HepG2 (cell line): ENCODE measurements around the gene GPLD1. TPM values are rescaled to one million over a fixed set of nuclear protein-coding genes. Genes with fewer than 3 reads are reported as not detected.

Experiments used
- ATAC-seq: fragments of 200-7000 bp; cut with Tn5 transposase; 3 replicates; pipeline ENCODE4 v1.9.1; 2020; ENCODE audit warnings: mild to moderate bottlenecking, moderate library complexity
- BruUV-seq: library from RNA; stranded (reverse); fragments of 400-500 nt; replicated peaks from 2 replicates; lab custom pipeline; 2021; lab: Mats Ljungman, UMichigan
- CTCF ChIA-PET: fragments of 300-600 bp; formaldehyde crosslinking; extraction: SDS; loops from one replicate; lab custom pipeline; 2021; ENCODE audit warnings: low total read pairs, inconsistent platforms, low intra/inter-chr PET ratio; lab: Yijun Ruan, JAX
- POLR2A ChIA-PET: fragments of 350-600 bp; sonication (Branson Sonifier 250); formaldehyde crosslinking; loops from one replicate; lab custom pipeline; 2020; ENCODE audit warnings: antibody characterized with exemption, inconsistent platforms; lab: Yijun Ruan, JAX
- DNase-seq: peaks from one replicate; pipeline ENCODE4 v3.0.0-alpha.2; 2015; ENCODE audit warnings: low spot score
- FAIRE-seq: peaks from 3 replicates; lab custom pipeline; 2011; peaks lifted over from hg19 to GRCh38; lab: Jason Lieb, UNC
- H2AFZ ChIP-seq: one replicate; pipeline ENCODE4 v1.6.1; 2011; ENCODE audit warnings: low read length, inconsistent platforms
- H3K27ac ChIP-seq: fragments of 300-600 bp; 3 replicates; pipeline ENCODE4 v1.8.0; 2011; ENCODE audit warnings: mixed run types, mild to moderate bottlenecking, mixed read lengths, low read length, inconsistent platforms; ENCODE audit not compliant: insufficient read depth; ENCODE audit errors: extremely low read length
- H3K27me3 ChIP-seq, 2 experiments: fragments of 200-600 bp in 1 of 2; 2 replicates in 1 of 2; 3 replicates in 1 of 2; pipeline versions ENCODE4 v1.6.0 to v1.8.0; 2011; ENCODE audit warnings: low read length in 2 of 2, mild to moderate bottlenecking in 2 of 2, moderate library complexity in 2 of 2, inconsistent platforms in 1 of 2; ENCODE audit not compliant: insufficient read depth in 2 of 2, control insufficient read depth in 1 of 2
- H3K36me3 ChIP-seq, 2 experiments: fragments of 200-600 bp in 1 of 2; replicated peaks in 1 of 2; 2 replicates in 1 of 2; 3 replicates in 1 of 2; pipeline versions ENCODE4 v1.5.1 to v1.8.0; 2011; ENCODE audit warnings: low read length in 2 of 2, inconsistent platforms in 1 of 2; ENCODE audit not compliant: insufficient read depth in 2 of 2, control insufficient read depth in 1 of 2
- H3K4me1 ChIP-seq: 2 replicates; pipeline ENCODE4 v1.5.1; 2012; ENCODE audit warnings: low read length, inconsistent platforms; ENCODE audit not compliant: insufficient read depth
- H3K4me2 ChIP-seq: 2 replicates; pipeline ENCODE4 v1.6.0; 2011; ENCODE audit warnings: low read depth, low read length, inconsistent platforms
- H3K4me3 ChIP-seq, 3 experiments: fragments of 200-600 bp in 1 of 3; sonication (generic), shearing (Covaris generic) in 1 of 3; replicated peaks in 1 of 3; 2 replicates each; pipeline ENCODE4 v1.5.1; 2011 to 2016; ENCODE audit warnings: low read length in 3 of 3, inconsistent platforms in 2 of 3, low read depth in 2 of 3, mild to moderate bottlenecking in 2 of 3, control low read depth in 1 of 3, mixed read lengths in 1 of 3; ENCODE audit not compliant: insufficient read depth in 1 of 3
- H3K79me2 ChIP-seq: one replicate; pipeline ENCODE4 v1.6.1; 2011; ENCODE audit warnings: low read length, inconsistent platforms; ENCODE audit not compliant: insufficient read depth
- H3K9ac ChIP-seq: 2 replicates; pipeline ENCODE4 v1.6.0; 2011; ENCODE audit warnings: mild to moderate bottlenecking, low read depth, low read length, inconsistent platforms; ENCODE audit not compliant: insufficient read depth
- H3K9me3 ChIP-seq: 2 replicates; pipeline ENCODE4 v1.5.1; 2012; ENCODE audit warnings: mild to moderate bottlenecking, low read length
- H4K20me1 ChIP-seq: 2 replicates; pipeline ENCODE4 v1.6.0; 2011; ENCODE audit warnings: inconsistent platforms, mild to moderate bottlenecking, low read length, moderate library complexity; ENCODE audit not compliant: insufficient read depth
- ATF7 ChIP-seq, 2 experiments: fragments of 450-650 bp in 1 of 2; sonication (generic) in 1 of 2; formaldehyde crosslinking in 1 of 2; IDR thresholded peaks; 2 replicates each; pipeline versions ENCODE4 v1.4.0 to v1.6.1; 2016 to 2020; ENCODE audit warnings: antibody characterized with exemption in 1 of 2, mild to moderate bottlenecking in 1 of 2, missing genetic modification reagents in 1 of 2
- GATAD1 ChIP-seq: IDR thresholded peaks from 2 replicates; pipeline ENCODE4 v1.6.1; 2016; ENCODE audit warnings: missing genetic modification reagents, missing compliant biosample characterization
- JDP2 ChIP-seq: sonication (generic); formaldehyde crosslinking; IDR thresholded peaks from 2 replicates; pipeline ENCODE4 v1.8.1; 2022; ENCODE audit warnings: missing genetic modification reagents, borderline replicate concordance
- POLR2AphosphoS2 ChIP-seq: IDR thresholded peaks from 2 replicates; pipeline ENCODE4 v1.6.1; 2011; ENCODE audit warnings: low read depth, low read length, improper control_type of control experiment
- RFX5 ChIP-seq: IDR thresholded peaks from 2 replicates; pipeline ENCODE4 v1.6.1; 2011; ENCODE audit warnings: low read depth, low read length, improper control_type of control experiment
- RXRA ChIP-seq: sonication (generic); formaldehyde crosslinking; IDR thresholded peaks from 2 replicates; pipeline ENCODE4 v1.5.1; 2020; ENCODE audit warnings: missing genetic modification reagents
- SOX5 ChIP-seq: IDR thresholded peaks from 2 replicates; pipeline ENCODE4 v1.6.1; 2016; ENCODE audit warnings: borderline replicate concordance
- TEAD3 ChIP-seq: optimal IDR thresholded peaks from 2 replicates; pipeline ENCODE3; 2016; ENCODE audit warnings: borderline replicate concordance
- ZNF20 ChIP-seq: sonication (generic); formaldehyde crosslinking; IDR thresholded peaks from 2 replicates; pipeline ENCODE4 v1.4.0; 2020; ENCODE audit warnings: mild to moderate bottlenecking, moderate library complexity, missing genetic modification reagents
- ZNF382 ChIP-seq: sonication (generic); formaldehyde crosslinking; IDR thresholded peaks from 2 replicates; pipeline ENCODE4 v1.5.0; 2020; ENCODE audit warnings: missing genetic modification reagents, mild to moderate bottlenecking, borderline replicate concordance
- ZNF816 ChIP-seq: sonication (generic); formaldehyde crosslinking; IDR thresholded peaks from 2 replicates; pipeline ENCODE4 v1.8.0; 2022; ENCODE audit warnings: missing genetic modification reagents, mild to moderate bottlenecking, borderline replicate concordance
- WGBS: methylation state at CpG from one replicate; pipeline ENCODE4 v1.1.6; 2017; ENCODE audit warnings: low lambda C conversion rate; 5-methylcytosine and 5-hydroxymethylcytosine counted together
- in situ Hi-C: cut with HindIII; loops from 2 replicates; pipeline ENCODE4 v1.10.0; 2017; ENCODE audit warnings: low pct_unique_long_range_greater_than_20kb; ENCODE audit not compliant: extremely low pct_ligation_motif_present
- intact Hi-C: fragments of 100-400 bp; cut with micrococcal nuclease; formaldehyde crosslinking; loops from one replicate; pipeline ENCODE4 v1.10.0; 2022; ENCODE audit not compliant: unreplicated experiment
- polyA plus RNA-seq, 8 experiments: library from polyadenylated mRNA; depleted of rRNA in 3 of 8; stranded (reverse) in 7 of 8; unstranded in 1 of 8; fragments of >200 nt; fragmentation: Illumina TruSeq in 4 of 8; extraction: Trizol in 4 of 8; gene quantifications; 2 replicates each; pipeline versions ENCODE4 v1.2.1 to v1.2.3, GENCODE V29; 2011 to 2016; ENCODE audit warnings: low read depth in 4 of 8, missing spikeins in 1 of 8, mixed read lengths in 1 of 8; ENCODE audit not compliant: insufficient read depth in 1 of 8
- total RNA-seq, 5 experiments: library from RNA; depleted of rRNA; stranded (reverse); fragments of >200 nt; fragmentation: Illumina TruSeq; extraction: Trizol; gene quantifications; 2 replicates each; pipeline ENCODE4 v1.2.3, GENCODE V29; 2016; ENCODE audit warnings: low read depth in 1 of 5
- TF ChIP-seq, protein P1 (sequence below): sonication (generic); formaldehyde crosslinking; IDR thresholded peaks from 2 replicates; pipeline ENCODE4 v1.5.0; 2020; ENCODE audit warnings: mild to moderate bottlenecking, missing genetic modification reagents, borderline replicate concordance

Gene GPLD1
- total and polyA plus RNA-seq, 2 of the 13 experiments (the other 11 are each of a cell fraction or from before 2014, with no cell fraction given) = 6.2 to 7.6 TPM

DNA sequence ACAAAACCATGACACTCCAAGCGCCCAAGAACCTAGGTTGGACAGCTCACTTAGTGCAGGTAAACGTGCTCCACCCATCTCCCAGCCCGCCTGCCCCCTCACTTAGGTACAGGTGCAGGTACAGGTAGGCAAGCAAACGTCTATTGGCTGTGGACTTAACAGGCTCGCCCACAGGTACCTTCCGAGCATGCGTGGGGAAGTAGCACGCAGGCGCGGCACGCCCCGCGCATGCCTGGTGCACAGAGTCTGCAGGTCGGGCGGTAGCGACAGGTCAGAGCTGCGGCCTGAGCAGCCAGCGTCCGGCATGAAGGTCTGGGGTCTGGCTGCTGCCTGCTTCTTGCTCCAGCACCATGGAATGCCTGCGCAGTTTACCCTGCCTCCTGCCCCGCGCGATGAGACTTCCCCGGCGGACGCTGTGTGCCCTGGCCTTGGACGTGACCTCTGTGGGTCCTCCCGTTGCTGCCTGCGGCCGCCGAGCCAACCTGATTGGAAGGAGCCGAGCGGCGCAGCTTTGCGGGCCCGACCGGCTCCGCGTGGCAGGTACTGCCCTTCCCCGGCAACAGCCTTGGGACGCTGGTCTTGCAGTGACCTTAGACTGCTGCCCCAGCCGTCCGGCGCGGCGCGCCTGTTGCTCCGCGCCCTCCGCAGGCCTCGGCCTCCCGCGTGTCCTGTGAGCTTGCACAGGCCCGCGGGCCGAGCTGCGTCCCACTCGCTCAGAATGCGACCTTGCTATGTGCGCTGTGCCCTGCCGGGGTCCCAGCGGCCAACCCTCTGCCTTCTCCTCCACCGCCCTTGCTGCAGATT is 86.5 kb downstream of the GPLD1 start, which contains the start of gene MRS2 (continued):
- 0 out of 2 replicates have a peak, but pooled peaks have one; percentile 16 for TF ChIP-seq ZNF816 (CRISPR knock-in tag)
- no peak for TF ChIP-seq ZNF382 (CRISPR knock-in tag)
- peak; percentile 47; the same call in 1 of the 2 replicates for TF ChIP-seq RFX5
- peak; percentile 95 for TF ChIP-seq RXRA (CRISPR knock-in tag)
- TF ChIP-seq SOX5 (CRISPR knock-in tag) = no peak

DNA sequence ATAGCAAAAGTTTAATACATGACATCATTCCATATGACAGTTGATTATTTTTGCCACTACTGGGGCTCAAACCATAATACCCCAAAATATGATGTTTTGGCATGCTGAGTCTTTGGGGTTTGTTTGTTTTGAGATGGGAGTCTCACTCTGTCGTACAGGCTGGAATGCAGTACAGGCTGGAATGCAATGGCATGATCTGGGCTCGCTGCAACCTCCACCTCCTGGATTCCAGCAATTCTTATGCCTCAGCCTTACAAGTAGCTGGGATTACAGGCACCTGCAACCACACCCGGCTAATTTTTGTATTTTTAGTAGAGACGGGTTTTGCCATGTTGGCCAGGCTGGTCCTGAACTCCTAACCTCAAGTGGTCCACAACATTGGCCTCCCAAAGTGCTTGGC is 87.9 kb downstream of the GPLD1 start:
- H3K4me2 ChIP-seq = peak overlapping the region; percentile 88; the same call in 1 of the 2 replicates
- H3K27me3 ChIP-seq = no peaks in the 10 kb centered on the region; a peak in 1 of 5 replicates
- ChIA-PET POLR2A (no interaction called here), CTCF (interaction anchor here (1.6 kb wide), 1 partner anchor 118 kb away, joined by 6 read pairs; no protein-coding TSS in a partner anchor)
- in situ Hi-C loops = no loop called here
- DNase-seq (peak; percentile 49), ATAC-seq (no peak), FAIRE-seq (no peak)
- peak overlapping the region in 2 of 3 experiments; percentile 4 to 6; a peak in 2 of 6 replicates for H3K4me3 ChIP-seq
- H3K79me2 ChIP-seq = peaks cover 34% of the 10 kb centered on the region
- BruUV-seq = no TSS peak
- no peak overlapping the region for H3K9ac ChIP-seq
- TF ChIP-seq ATF7 (IDR thresholded peaks at IDR 0.05) (peak; percentile 84), ATF7 (CRISPR knock-in tag; IDR thresholded peaks at IDR 0.05) (no peak), JDP2 (CRISPR knock-in tag) (no peak), POLR2AphosphoS2 (no peak), GATAD1 (CRISPR knock-in tag) (peak; percentile 20; the same call in 1 of the 2 replicates), TEAD3 (CRISPR knock-in tag) (peak; percentile 96), ZNF20 (CRISPR knock-in tag) (no peak)
- TF ChIP-seq, protein P1, sequence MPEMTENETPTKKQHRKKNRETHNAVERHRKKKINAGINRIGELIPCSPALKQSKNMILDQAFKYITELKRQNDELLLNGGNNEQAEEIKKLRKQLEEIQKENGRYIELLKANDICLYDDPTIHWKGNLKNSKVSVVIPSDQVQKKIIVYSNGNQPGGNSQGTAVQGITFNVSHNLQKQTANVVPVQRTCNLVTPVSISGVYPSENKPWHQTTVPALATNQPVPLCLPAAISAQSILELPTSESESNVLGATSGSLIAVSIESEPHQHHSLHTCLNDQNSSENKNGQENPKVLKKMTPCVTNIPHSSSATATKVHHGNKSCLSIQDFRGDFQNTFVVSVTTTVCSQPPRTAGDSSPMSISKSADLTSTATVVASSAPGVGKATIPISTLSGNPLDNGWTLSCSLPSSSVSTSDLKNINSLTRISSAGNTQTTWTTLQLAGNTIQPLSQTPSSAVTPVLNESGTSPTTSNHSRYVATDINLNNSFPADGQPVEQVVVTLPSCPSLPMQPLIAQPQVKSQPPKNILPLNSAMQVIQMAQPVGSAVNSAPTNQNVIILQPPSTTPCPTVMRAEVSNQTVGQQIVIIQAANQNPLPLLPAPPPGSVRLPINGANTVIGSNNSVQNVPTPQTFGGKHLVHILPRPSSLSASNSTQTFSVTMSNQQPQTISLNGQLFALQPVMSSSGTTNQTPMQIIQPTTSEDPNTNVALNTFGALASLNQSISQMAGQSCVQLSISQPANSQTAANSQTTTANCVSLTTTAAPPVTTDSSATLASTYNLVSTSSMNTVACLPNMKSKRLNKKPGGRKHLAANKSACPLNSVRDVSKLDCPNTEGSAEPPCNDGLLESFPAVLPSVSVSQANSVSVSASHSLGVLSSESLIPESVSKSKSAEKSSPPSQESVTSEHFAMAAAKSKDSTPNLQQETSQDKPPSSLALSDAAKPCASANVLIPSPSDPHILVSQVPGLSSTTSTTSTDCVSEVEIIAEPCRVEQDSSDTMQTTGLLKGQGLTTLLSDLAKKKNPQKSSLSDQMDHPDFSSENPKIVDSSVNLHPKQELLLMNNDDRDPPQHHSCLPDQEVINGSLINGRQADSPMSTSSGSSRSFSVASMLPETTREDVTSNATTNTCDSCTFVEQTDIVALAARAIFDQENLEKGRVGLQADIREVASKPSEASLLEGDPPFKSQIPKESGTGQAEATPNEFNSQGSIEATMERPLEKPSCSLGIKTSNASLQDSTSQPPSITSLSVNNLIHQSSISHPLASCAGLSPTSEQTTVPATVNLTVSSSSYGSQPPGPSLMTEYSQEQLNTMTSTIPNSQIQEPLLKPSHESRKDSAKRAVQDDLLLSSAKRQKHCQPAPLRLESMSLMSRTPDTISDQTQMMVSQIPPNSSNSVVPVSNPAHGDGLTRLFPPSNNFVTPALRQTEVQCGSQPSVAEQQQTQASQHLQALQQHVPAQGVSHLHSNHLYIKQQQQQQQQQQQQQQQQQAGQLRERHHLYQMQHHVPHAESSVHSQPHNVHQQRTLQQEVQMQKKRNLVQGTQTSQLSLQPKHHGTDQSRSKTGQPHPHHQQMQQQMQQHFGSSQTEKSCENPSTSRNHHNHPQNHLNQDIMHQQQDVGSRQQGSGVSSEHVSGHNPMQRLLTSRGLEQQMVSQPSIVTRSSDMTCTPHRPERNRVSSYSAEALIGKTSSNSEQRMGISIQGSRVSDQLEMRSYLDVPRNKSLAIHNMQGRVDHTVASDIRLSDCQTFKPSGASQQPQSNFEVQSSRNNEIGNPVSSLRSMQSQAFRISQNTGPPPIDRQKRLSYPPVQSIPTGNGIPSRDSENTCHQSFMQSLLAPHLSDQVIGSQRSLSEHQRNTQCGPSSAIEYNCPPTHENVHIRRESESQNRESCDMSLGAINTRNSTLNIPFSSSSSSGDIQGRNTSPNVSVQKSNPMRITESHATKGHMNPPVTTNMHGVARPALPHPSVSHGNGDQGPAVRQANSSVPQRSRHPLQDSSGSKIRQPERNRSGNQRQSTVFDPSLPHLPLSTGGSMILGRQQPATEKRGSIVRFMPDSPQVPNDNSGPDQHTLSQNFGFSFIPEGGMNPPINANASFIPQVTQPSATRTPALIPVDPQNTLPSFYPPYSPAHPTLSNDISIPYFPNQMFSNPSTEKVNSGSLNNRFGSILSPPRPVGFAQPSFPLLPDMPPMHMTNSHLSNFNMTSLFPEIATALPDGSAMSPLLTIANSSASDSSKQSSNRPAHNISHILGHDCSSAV = no peak
- H3K27ac ChIP-seq = no peak overlapping the region
- peaks cover 6% of the 10 kb centered on the region for H4K20me1 ChIP-seq
- H3K4me1 ChIP-seq = peaks cover 60% of the 10 kb centered on the region
- H3K9me3 ChIP-seq = peaks cover 8% of the 10 kb centered on the region
- no peak overlapping the region for H2AFZ ChIP-seq
- no peaks in the 10 kb centered on the region; a peak in 3 of 5 replicates for H3K36me3 ChIP-seq
- WGBS = 13% methylated on average over 4 of the region's 4 CpGs
- intact Hi-C loops = loop anchor here (5.0 kb wide), 1 partner anchor 339 kb away; no protein-coding TSS in a partner anchor
